Globus pallidus (tissue), 1 donor: Measurements from ENCODE around the gene BBLN.
"Not testable (repeated sequence)": the region's sequence is repeated elsewhere in the genome, so short reads cannot be mapped to it uniquely, and the experiment has no call there.

ENCODE experiments used
- DNase-seq: peaks from one replicate; pipeline ENCODE4 v3.0.0-alpha.2; 2015; ENCODE audit warnings: low spot score

Gene BBLN, protein sequence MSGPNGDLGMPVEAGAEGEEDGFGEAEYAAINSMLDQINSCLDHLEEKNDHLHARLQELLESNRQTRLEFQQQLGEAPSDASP

DNA sequence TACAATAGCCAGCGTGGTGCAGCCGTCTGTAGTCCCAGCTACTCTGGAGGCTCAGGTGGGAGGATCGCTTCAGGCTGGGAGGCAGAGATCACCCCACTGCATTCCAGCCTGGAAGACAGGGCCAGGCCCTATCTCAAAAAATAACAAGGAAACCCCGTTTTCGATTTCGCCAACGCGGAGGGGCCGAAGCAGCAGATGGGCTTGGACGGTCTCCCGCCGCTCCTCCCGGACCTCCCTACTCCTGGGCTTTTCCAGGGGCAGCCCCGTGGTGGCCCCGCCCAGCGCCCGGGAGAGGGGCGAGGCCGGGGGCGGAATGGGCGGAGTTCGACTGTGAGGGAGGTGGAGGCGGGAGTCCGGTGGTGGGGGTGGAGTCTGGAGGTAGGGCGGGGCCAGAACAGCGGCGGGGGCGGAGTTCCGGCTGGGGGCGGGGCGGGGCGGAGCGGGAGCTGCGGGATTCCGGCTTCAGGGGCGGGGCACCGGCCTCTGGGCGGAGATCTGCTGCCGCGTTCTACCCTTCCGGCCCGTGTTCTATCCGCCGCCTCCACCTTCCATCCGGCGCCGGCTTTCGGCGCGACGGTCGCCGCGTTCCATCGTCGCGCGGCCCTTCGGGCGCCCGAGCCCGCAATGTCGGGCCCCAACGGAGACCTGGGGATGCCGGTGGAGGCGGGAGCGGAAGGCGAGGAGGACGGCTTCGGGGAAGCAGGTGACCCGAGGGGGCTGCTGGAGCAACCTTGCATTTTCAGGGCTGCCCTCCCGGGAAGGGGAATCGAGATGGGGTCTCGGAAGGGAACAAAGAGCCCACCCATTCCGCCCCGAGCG is at the start of gene BBLN:
TSS of gene BBLN (plus strand) at position 482 of the 819 bp plus-strand sequence. CDS start at position 625, 143 bp downstream.
- peak; percentile 92 for DNase-seq

- not testable (repeated sequence) for DNase-seq
These were observed 48.3 kb upstream of the BBLN start for GRCh38 chr9:128111726-128112125.

- no peak for DNase-seq
These were observed 46.3 kb upstream of the BBLN start for GRCh38 chr9:128113526-128114325.

DNA sequence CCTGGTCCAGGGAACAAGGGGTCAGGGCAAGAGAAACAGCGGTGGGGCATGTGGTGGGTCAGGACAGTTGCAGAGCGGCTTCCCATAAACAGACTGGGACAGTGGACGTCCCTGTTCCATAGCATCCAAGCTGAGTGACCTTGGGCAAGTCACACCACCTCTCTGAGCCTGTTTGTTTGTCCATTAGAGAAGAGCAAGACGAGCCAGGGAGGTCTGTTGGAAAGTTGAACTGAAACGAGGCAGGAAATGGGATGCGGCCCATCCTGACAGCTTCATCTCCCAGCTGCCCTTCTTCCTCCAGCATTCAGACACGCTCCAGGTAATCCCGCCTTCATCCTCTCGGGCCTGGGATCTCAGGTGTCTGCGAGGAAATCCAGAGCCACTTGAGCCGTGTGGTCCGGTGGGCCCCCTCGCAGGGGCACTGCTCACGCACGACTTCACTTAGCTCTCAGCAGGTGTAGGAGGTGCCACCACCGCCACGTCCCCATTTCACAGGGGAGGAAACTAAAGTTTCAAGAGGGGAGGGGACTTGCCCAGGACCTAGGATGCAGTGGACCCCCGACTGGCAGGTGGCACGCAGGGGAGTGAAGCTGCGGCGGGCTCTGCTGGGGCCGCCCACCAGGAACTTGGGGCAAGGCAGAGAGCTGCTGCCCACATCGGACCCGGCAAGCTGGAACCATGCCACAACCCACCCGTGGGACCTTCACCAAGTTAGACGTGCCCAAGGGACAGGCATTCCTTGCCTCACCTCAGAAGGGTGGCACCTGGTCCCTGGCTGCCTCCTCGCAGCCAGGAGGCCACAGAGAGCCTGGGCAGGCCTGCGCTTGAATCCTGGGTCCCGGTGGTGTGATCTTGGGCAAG is 45.5 kb upstream of the BBLN start:
- DNase-seq, result no peak

DNA sequence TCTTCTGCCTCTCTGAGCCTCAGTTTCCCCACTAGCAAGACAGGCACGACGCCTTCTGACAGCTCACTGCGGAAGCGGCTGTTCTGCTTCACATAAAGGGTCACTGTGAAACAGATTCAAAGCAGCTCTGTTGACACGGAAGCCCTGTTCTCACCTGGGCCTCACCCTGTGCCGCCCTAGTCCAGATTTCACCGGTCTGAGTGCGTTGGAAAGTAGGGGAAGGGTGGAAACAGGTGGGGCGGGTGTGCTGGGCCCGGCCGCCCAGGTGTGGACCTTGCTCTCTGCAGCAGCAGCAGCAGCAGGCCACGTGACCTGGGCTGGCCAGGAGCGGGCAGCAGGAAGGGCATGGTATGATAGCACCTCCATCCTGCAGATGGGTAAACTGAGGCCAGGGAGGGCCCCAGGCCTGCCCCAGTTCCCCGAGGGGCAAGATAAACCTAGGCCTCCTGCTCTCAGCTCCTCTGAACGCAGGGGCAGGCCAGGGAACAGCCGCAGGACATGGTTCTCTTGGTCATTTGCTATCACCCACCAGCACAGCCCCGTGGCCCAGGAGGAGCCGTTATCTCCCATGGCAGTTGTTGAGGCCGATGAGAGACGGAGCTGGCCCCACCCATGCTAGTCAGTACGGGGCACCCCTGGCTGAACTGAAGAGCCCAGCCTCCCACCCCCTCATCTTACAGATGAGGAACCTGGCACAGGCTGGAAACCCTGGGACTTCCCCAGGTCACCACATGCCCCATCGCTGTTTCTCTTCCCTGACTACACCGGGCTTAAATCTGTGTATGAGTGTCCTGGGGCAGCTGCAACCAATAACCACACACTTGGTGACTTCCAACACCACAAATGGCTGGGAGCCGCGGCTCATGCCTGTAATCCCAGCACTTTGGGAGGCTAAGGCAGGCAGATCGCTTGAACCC is 44.6 kb upstream of the BBLN start:
- DNase-seq, result no peak

- no peak for DNase-seq
These were observed 43.7 kb upstream of the BBLN start for GRCh38 chr9:128116104-128117083.

DNA sequence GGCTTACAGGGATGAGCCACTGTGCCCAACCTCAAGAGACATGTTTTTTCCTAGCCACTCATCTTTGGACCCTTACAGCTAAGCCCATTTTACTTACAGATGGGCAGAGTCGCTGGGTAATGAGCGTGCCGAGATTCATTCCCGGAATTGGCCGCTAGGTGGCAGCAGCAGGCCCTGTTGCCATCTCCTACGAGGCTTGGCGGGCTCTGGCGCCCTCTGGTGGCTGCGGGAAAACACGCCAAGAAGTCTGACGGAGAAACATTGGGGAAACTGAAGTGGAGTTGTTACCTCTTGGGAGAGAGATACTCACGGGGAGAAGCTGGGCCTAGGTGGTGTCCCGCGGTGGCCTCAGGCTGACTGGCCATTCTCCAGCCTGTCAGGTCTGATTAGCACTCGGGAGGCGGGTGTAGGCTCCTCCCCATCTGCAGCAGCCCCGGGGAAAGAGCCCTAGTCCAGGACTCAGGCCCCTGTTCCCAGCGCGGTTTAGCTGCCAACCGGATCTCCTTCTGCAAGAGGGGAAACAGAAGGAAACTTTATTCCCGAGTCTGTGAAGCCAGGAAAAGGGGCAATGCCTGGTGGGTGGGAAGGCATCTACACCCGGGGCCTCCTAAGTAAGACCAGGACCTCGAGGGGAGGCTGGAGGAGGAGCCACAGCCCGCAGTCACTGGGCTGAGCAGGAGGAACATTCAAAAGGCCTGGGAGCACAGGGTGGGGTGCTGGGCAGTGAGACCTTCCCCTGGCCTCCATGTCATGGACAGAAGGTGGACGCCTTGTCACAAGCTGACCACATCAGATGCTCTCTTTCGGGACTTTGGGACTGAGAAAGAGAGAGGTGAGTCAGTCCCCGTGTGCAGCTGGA is 42.2 kb upstream of the BBLN start:
- DNase-seq, result peak; percentile 83

- no peak for DNase-seq
These were observed 41.6 kb upstream of the BBLN start for GRCh38 chr9:128118472-128118857.

GRCh38 chr9:128118971-128119665 is 40.9 kb upstream of the BBLN start:
- no peak for DNase-seq

DNA sequence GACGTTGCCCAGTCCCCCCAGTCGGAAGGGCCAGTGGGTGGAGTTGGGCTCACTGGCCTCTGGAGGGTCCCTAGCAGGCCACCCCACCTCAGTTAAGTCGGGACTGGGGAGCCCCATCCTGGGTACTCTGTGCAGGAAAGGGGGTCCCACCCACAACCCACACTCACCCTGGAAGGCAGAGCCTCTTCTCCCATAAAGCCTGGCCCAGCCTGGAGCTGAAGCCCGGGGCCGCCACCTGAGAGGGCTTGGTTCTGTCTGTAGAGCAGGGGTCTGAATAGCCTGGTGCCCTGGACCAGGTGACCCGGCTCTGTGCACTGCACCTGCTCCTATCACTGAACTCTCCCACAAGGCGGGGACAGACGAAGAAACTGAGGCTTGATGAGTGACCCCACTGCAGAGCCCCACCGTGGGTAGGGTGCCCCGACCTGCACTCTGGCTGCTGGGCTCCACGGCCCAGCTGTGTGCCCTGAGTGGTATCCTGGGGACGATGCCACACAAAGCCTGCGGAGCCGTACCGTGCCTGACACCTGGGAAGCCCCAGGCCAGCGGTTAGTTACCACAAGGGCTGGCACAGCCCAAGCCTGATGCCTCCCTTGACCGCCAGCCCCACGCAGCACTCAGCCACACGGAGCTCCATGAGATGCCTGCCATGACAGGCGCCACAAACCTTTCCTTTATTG is 39.9 kb upstream of the BBLN start:
- no peak for DNase-seq

- DNase-seq, result no peak
These were observed 39.2 kb upstream of the BBLN start for GRCh38 chr9:128120741-128121465.

GRCh38 chr9:128121466-128121810 is 38.6 kb upstream of the BBLN start:
- DNase-seq, result no peak

- no peak for DNase-seq
These were observed 37.9 kb upstream of the BBLN start for GRCh38 chr9:128121924-128122808.

- DNase-seq, result no peak
These were observed 37.3 kb upstream of the BBLN start for GRCh38 chr9:128122809-128123175.

- DNase-seq, result no peak
These were observed 36.5 kb upstream of the BBLN start for GRCh38 chr9:128123451-128124080.

DNA sequence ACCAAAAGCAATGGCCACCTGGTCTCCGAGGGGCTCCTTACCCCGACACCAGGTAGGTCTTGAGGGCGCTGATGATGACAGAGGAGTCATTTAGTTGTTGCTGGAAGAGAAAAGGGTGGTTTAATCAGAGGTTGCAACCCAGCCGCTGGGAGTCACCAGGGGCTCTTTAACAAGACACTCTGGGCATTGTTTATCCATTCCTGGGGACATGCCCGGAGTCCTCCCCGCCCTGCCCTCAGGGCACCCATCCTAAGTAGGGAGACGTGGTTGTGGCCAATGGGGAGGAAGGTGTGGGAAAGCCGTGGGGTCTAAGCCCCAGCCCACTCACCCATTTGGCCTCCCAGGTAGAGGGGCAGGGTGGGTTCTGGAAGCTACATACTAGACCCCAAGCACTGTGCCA is 35.6 kb upstream of the BBLN start:
- no peak for DNase-seq
